Measurements from ENCODE around the gene ZBTB32.

Gene ZBTB32

GRCh38 chr19:35745328-35746086 lies 41.1 kb downstream of the ZBTB32 start, which contains the start of the genes PSENEN and U2AF1L4:
TSS of gene PSENEN (plus strand) at chr19:35745651. CDS start at chr19:35745931, 280 bp downstream.
TSS of gene U2AF1L4 (minus strand) at chr19:35745418. CDS start at chr19:35745391, 27 bp downstream.
- Histone ChIP-seq H2AFZ (ENCODE audit: low read length, unreplicated experiment) (peak within 1 kb of the TSS; percentile 85), H3K27me3 (ENCODE audit: insufficient read depth, low read length) (no peaks in the 10 kb centered on the region), H3K79me2 (ENCODE audit: control insufficient read depth, insufficient read depth, low read length, unreplicated experiment) (peaks cover 18% of the 10 kb centered on the region), H3K4me3 (ENCODE audit: low read depth, low read length) (peak within 1 kb of the TSS; percentile 100), H3K36me3 (ENCODE audit: insufficient read depth, low read length) (no peaks in the 10 kb centered on the region), H3K27ac (ENCODE audit: low read depth, low read length) (peak within 1 kb of the TSS; percentile 96), H3K4me1 (ENCODE audit: control insufficient read depth, insufficient read depth, low read length, unreplicated experiment) (peaks cover 10% of the 10 kb centered on the region)

DNA sequence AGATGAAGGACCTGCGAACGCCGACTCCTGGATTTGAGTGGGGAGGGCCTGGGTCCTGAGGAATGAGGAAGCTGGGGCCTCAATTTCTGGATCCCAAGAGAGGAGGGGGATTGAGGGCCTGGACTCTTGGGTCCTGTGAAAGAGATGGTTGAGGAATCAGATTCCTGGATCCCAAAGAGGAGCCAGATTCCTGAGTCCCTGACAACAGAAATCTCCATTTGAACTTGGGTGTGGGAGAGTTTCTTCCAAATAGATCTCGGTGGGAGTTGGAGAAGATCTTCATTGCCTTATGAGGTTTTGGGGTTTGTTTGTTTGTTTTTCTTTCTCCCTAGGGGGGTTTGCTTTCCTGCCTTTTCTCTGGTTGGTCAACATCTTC lies 41.7 kb downstream of the ZBTB32 start:
- peak overlapping the region; percentile 100 for H3K4me3 ChIP-seq (ENCODE audit: low read depth, low read length)
- H3K36me3 ChIP-seq (ENCODE audit: insufficient read depth, low read length): no peaks in the 10 kb centered on the region
- peaks cover 10% of the 10 kb centered on the region for H3K4me1 ChIP-seq (ENCODE audit: control insufficient read depth, insufficient read depth, low read length, unreplicated experiment)
- H3K27ac ChIP-seq (ENCODE audit: low read depth, low read length): peak overlapping the region; percentile 96; the same call in 1 of the 2 replicates
- H3K79me2 ChIP-seq (ENCODE audit: control insufficient read depth, insufficient read depth, low read length, unreplicated experiment): peaks cover 18% of the 10 kb centered on the region
- peak overlapping the region; percentile 69 for H2AFZ ChIP-seq (ENCODE audit: low read length, unreplicated experiment)
- no peaks in the 10 kb centered on the region for H3K27me3 ChIP-seq (ENCODE audit: insufficient read depth, low read length)

GRCh38 chr19:35746531-35746930 lies 42.2 kb downstream of the ZBTB32 start:
- H3K4me3 ChIP-seq (ENCODE audit: low read depth, low read length): peak overlapping the region; percentile 100
- no peak overlapping the region for H2AFZ ChIP-seq (ENCODE audit: low read length, unreplicated experiment)
- no peaks in the 10 kb centered on the region for H3K27me3 ChIP-seq (ENCODE audit: insufficient read depth, low read length)
- no peaks in the 10 kb centered on the region for H3K36me3 ChIP-seq (ENCODE audit: insufficient read depth, low read length)
- H3K27ac ChIP-seq (ENCODE audit: low read depth, low read length): no peak overlapping the region
- peaks cover 18% of the 10 kb centered on the region for H3K79me2 ChIP-seq (ENCODE audit: control insufficient read depth, insufficient read depth, low read length, unreplicated experiment)
- peaks cover 10% of the 10 kb centered on the region for H3K4me1 ChIP-seq (ENCODE audit: control insufficient read depth, insufficient read depth, low read length, unreplicated experiment)

- Histone ChIP-seq H3K36me3 (ENCODE audit: insufficient read depth, low read length) (no peaks in the 10 kb centered on the region), H3K79me2 (ENCODE audit: control insufficient read depth, insufficient read depth, low read length, unreplicated experiment) (peaks cover 18% of the 10 kb centered on the region), H3K27me3 (ENCODE audit: insufficient read depth, low read length) (no peaks in the 10 kb centered on the region), H3K4me3 (ENCODE audit: low read depth, low read length) (peak within 1 kb of the TSS; percentile 91), H3K27ac (ENCODE audit: low read depth, low read length) (no peak within 1 kb of the TSS), H2AFZ (ENCODE audit: low read length, unreplicated experiment) (peak within 1 kb of the TSS; percentile 88), H3K4me1 (ENCODE audit: control insufficient read depth, insufficient read depth, low read length, unreplicated experiment) (peaks cover 10% of the 10 kb centered on the region)
Measured at GRCh38 chr19:35748106-35749020, 44.0 kb downstream of the ZBTB32 start, which contains the start of gene LIN37. TSS of gene LIN37 (plus strand) at chr19:35748576. CDS start at chr19:35748725, 149 bp downstream.

- Histone ChIP-seq H3K27ac (ENCODE audit: low read depth, low read length) (no peak overlapping the region), H3K36me3 (ENCODE audit: insufficient read depth, low read length) (no peaks in the 10 kb centered on the region), H2AFZ (ENCODE audit: low read length, unreplicated experiment) (no peak overlapping the region), H3K4me3 (ENCODE audit: low read depth, low read length) (no peak overlapping the region), H3K27me3 (ENCODE audit: insufficient read depth, low read length) (no peaks in the 10 kb centered on the region), H3K79me2 (ENCODE audit: control insufficient read depth, insufficient read depth, low read length, unreplicated experiment) (peaks cover 18% of the 10 kb centered on the region), H3K4me1 (ENCODE audit: control insufficient read depth, insufficient read depth, low read length, unreplicated experiment) (peaks cover 14% of the 10 kb centered on the region)
Measured at GRCh38 chr19:35750167-35750566, 45.8 kb downstream of the ZBTB32 start.

- Histone ChIP-seq H3K27me3 (ENCODE audit: insufficient read depth, low read length) (no peaks in the 10 kb centered on the region), H3K4me3 (ENCODE audit: low read depth, low read length) (no peak overlapping the region), H3K79me2 (ENCODE audit: control insufficient read depth, insufficient read depth, low read length, unreplicated experiment) (peaks cover 5% of the 10 kb centered on the region), H3K4me1 (ENCODE audit: control insufficient read depth, insufficient read depth, low read length, unreplicated experiment) (peaks cover 14% of the 10 kb centered on the region), H2AFZ (ENCODE audit: low read length, unreplicated experiment) (no peak overlapping the region), H3K27ac (ENCODE audit: low read depth, low read length) (no peak overlapping the region), H3K36me3 (ENCODE audit: insufficient read depth, low read length) (no peaks in the 10 kb centered on the region)
Measured at GRCh38 chr19:35751839-35752745, 47.7 kb downstream of the ZBTB32 start.

DNA sequence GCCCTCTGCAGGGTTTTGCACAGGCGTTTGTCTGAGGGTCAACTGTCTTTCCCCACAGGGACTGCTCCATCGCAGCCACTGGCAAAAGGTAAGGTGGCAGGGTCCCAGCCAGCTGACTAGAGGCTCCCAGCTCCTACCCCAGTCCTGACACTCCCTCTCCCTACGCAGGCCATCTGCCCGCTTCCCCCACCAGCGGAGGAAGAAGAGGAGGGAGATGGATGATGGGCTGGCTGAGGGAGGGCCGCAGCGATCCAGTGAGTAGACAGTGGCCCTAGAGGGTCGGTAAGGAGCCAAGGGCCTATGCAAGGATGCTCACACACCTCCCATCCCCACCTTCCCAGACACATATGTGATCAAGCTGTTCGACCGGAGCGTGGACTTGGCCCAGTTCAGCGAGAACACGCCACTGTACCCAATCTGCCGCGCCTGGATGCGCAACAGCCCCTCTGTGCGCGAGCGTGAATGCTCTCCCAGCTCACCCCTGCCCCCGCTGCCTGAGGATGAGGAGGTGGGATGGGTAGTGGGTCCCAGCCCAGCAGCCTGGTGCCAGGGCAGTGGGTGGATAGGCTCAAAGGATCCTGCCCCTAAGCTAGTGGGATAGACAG lies 48.5 kb downstream of the ZBTB32 start:
- Histone ChIP-seq H3K36me3 (ENCODE audit: insufficient read depth, low read length) (no peaks in the 10 kb centered on the region), H3K27ac (ENCODE audit: low read depth, low read length) (no peak overlapping the region), H3K79me2 (ENCODE audit: control insufficient read depth, insufficient read depth, low read length, unreplicated experiment) (peaks cover 5% of the 10 kb centered on the region), H3K4me1 (ENCODE audit: control insufficient read depth, insufficient read depth, low read length, unreplicated experiment) (peaks cover 14% of the 10 kb centered on the region), H3K27me3 (ENCODE audit: insufficient read depth, low read length) (no peaks in the 10 kb centered on the region), H3K4me3 (ENCODE audit: low read depth, low read length) (no peak overlapping the region), H2AFZ (ENCODE audit: low read length, unreplicated experiment) (no peak overlapping the region)

- no peak overlapping the region for H3K27ac ChIP-seq (ENCODE audit: low read depth, low read length)
- H3K4me3 ChIP-seq (ENCODE audit: low read depth, low read length): no peak overlapping the region
- peaks cover 13% of the 10 kb centered on the region for H3K4me1 ChIP-seq (ENCODE audit: control insufficient read depth, insufficient read depth, low read length, unreplicated experiment)
- H2AFZ ChIP-seq (ENCODE audit: low read length, unreplicated experiment): no peak overlapping the region
- peaks cover 5% of the 10 kb centered on the region for H3K79me2 ChIP-seq (ENCODE audit: control insufficient read depth, insufficient read depth, low read length, unreplicated experiment)
- H3K27me3 ChIP-seq (ENCODE audit: insufficient read depth, low read length): no peaks in the 10 kb centered on the region
- no peaks in the 10 kb centered on the region for H3K36me3 ChIP-seq (ENCODE audit: insufficient read depth, low read length)
Measured at GRCh38 chr19:35753634-35754369, 49.4 kb downstream of the ZBTB32 start.

DNA sequence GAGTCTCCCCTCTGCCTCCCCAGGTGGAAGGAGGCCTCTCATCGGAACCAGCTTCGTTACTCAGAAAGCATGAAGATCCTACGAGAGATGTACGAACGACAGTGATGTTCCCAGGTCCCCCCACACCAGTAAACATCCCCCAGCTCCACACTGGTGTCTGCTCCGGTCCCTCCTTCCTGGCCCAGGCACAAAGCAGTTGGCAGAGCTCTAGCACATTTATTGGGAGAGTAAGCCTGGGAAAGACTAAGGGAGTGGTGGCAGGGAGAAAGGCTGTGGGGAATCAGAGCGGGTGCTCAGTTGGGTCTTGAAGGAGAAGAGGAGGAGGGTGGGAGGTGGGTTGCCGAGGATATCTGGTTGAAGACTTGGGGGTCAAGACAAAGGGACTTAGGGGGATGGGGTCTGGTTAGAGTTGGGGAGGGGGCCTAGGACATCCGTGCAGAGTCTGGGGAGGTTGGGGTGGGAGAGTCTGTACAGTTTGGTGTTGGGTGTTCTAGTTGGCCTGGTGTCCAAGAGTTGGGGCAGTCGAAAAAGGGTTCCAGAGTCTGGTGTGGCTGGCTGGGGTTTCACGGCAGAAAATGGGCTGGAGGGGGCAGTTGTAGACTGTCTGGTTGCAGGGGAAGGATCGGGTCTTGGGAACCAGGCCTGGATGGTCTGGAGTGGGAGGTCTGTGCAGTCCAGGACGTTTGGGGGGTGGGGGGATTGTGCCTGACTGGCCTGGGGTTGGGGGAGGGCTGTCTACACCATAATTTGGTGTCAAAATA lies 50.2 kb downstream of the ZBTB32 start:
- Histone ChIP-seq H3K36me3 (ENCODE audit: insufficient read depth, low read length) (no peaks in the 10 kb centered on the region), H3K4me3 (ENCODE audit: low read depth, low read length) (peak overlapping the region; percentile 93), H3K4me1 (ENCODE audit: control insufficient read depth, insufficient read depth, low read length, unreplicated experiment) (peaks cover 18% of the 10 kb centered on the region), H3K27me3 (ENCODE audit: insufficient read depth, low read length) (no peaks in the 10 kb centered on the region), H3K27ac (ENCODE audit: low read depth, low read length) (peak overlapping the region; percentile 72), H3K79me2 (ENCODE audit: control insufficient read depth, insufficient read depth, low read length, unreplicated experiment) (peaks cover 8% of the 10 kb centered on the region), H2AFZ (ENCODE audit: low read length, unreplicated experiment) (no peak overlapping the region)
